Activated B cell treated with CpG ODN at 0.5 μM for 24 hours (primary cell): Measurements from ENCODE around the gene UBE2G2. TPM values are rescaled to one million over a fixed set of nuclear protein-coding genes. Genes with fewer than 3 reads are reported as not detected.
A peak's percentile ranks its signal among the peaks of the same experiment; 100 is the strongest.

Experiments used
- ATAC-seq: fragments of 200-7000 bp; cut with Tn5 transposase; one replicate; pipeline ENCODE4 v1.10.0; 2021; ENCODE audit warnings: low read depth, mild to moderate bottlenecking, moderate library complexity
- CTCF ChIA-PET: fragments of 350-600 bp; sonication (Branson Sonifier 250); formaldehyde crosslinking; loops from one replicate; lab custom pipeline; 2021; ENCODE audit warnings: antibody characterized with exemption; lab: Charles Lee
- POLR2A ChIA-PET: fragments of 350-600 bp; sonication (Branson Sonifier 250); formaldehyde crosslinking; loops from one replicate; lab custom pipeline; 2021; ENCODE audit warnings: antibody characterized with exemption; lab: Charles Lee
- DNase-seq: peaks from one replicate; pipeline ENCODE4 v3.0.0; 2022
- H3K27ac Mint-ChIP-seq: one replicate; pipeline ENCODE4 v1.8.0; 2020; ENCODE audit warnings: mixed read lengths
- H3K27me3 Mint-ChIP-seq: one replicate; pipeline ENCODE4 v1.8.0; 2021; ENCODE audit warnings: mixed read lengths
- H3K36me3 Mint-ChIP-seq: one replicate; pipeline ENCODE4 v1.8.0; 2021; ENCODE audit warnings: low read depth, mixed read lengths
- H3K4me1 Mint-ChIP-seq: one replicate; pipeline ENCODE4 v1.8.0; 2021; ENCODE audit warnings: mixed read lengths
- H3K4me3 Mint-ChIP-seq: one replicate; pipeline ENCODE4 v1.8.0; 2020; ENCODE audit warnings: mild to moderate bottlenecking, mixed read lengths
- H3K9me3 Mint-ChIP-seq: one replicate; pipeline ENCODE4 v1.8.0; 2020; ENCODE audit warnings: mixed read lengths
- CTCF ChIP-seq: fragments of 200-600 bp; IDR thresholded peaks from one replicate; pipeline ENCODE4 v1.8.0; 2022; ENCODE audit warnings: antibody characterized with exemption, mild to moderate bottlenecking
- intact Hi-C: fragments of 100-400 bp; cut with micrococcal nuclease; formaldehyde crosslinking; loops from one replicate; pipeline ENCODE4 v1.15.1; 2024
- total RNA-seq: library from RNA; stranded (reverse); gene quantifications from 2 replicates; pipeline ENCODE4 v1.2.3, GENCODE V29; 2022

The UBE2G2 gene
- total RNA-seq, 1 donor from 2014 or later = 108 TPM

GRCh38 chr21:44797775-44798174, 3.8 kb downstream of the UBE2G2 start:
- ChIA-PET CTCF (no interaction called here), POLR2A (interaction anchor here (0.6 kb wide), 1 partner anchor 152 kb away, joined by 3 read pairs; no protein-coding TSS in a partner anchor)
- intact Hi-C loops = loop anchor here (10.0 kb wide), 1 partner anchor 773 kb away; no protein-coding TSS in a partner anchor
- no peak overlapping the region for H3K4me3 Mint-ChIP-seq
- TF ChIP-seq CTCF = no peak
- H3K4me1 Mint-ChIP-seq = peaks cover 50% of the 10 kb centered on the region
- H3K27ac Mint-ChIP-seq = no peak overlapping the region
- no peaks in the 10 kb centered on the region for H3K27me3 Mint-ChIP-seq
- no peak for ATAC-seq
- DNase-seq = no peak
- no peaks in the 10 kb centered on the region for H3K9me3 Mint-ChIP-seq
- H3K36me3 Mint-ChIP-seq = peaks cover 54% of the 10 kb centered on the region

- ATAC-seq (no peak), DNase-seq (no peak)
- Mint-ChIP-seq H3K4me3 (no peak overlapping the region), H3K36me3 (peaks cover 59% of the 10 kb centered on the region), H3K27ac (no peak overlapping the region), H3K4me1 (peaks cover 55% of the 10 kb centered on the region), H3K9me3 (no peaks in the 10 kb centered on the region), H3K27me3 (no peaks in the 10 kb centered on the region)
- CTCF ChIA-PET = interaction anchor here (1.1 kb wide), 1 partner anchor 342 kb away, joined by 3 read pairs; no protein-coding TSS in a partner anchor
- intact Hi-C loops = loop anchor here (10.0 kb wide), 1 partner anchor 771 kb away; no protein-coding TSS in a partner anchor
- POLR2A ChIA-PET = no interaction called here
- no peak for TF ChIP-seq CTCF
Measured at GRCh38 chr21:44795342-44795741, 6.3 kb downstream of the UBE2G2 start.

GRCh38 chr21:44793592-44794374, 7.8 kb downstream of the UBE2G2 start:
- intact Hi-C loops = loop anchor here (1.0 to 10.0 kb wide), 4 partner anchors 38 to 769 kb away; partner anchors contain the start of gene CFAP410
- TF ChIP-seq CTCF = peak; percentile 14
- H3K4me3 Mint-ChIP-seq = no peak overlapping the region
- POLR2A ChIA-PET = interaction anchor here (0.7 to 1.0 kb wide), 3 partner anchors 80 to 455 kb away, joined by 3 to 4 read pairs (median 3); partner anchors contain the start of gene CFAP410
- CTCF ChIA-PET = interaction anchor here (0.6 to 2.5 kb wide), 23 partner anchors 8 to 858 kb away, joined by 3 to 32 read pairs (median 4); partner anchors contain the start of genes PTTG1IP and UBE2G2
- H3K27ac Mint-ChIP-seq = no peak overlapping the region
- H3K9me3 Mint-ChIP-seq = no peaks in the 10 kb centered on the region
- H3K27me3 Mint-ChIP-seq = no peaks in the 10 kb centered on the region
- no peak for DNase-seq
- no peak for ATAC-seq
- H3K4me1 Mint-ChIP-seq = peaks cover 54% of the 10 kb centered on the region
- H3K36me3 Mint-ChIP-seq = peaks cover 52% of the 10 kb centered on the region

- peaks cover 45% of the 10 kb centered on the region for H3K36me3 Mint-ChIP-seq
- ATAC-seq (peak; percentile 84), DNase-seq (no peak)
- peak; percentile 68 for TF ChIP-seq CTCF
- H3K4me1 Mint-ChIP-seq = peaks cover 49% of the 10 kb centered on the region
- ChIA-PET CTCF (interaction anchor here (0.7 to 2.5 kb wide), 21 partner anchors 9 to 351 kb away, joined by 3 to 32 read pairs (median 4); partner anchors contain the start of genes PTTG1IP and UBE2G2), POLR2A (interaction anchor here (0.8 to 1.0 kb wide), 2 partner anchors 81 to 454 kb away, joined by 3 to 4 read pairs; partner anchors contain the start of gene CFAP410)
- no peaks in the 10 kb centered on the region for H3K27me3 Mint-ChIP-seq
- no peak overlapping the region for H3K4me3 Mint-ChIP-seq
- no peak overlapping the region for H3K27ac Mint-ChIP-seq
- H3K9me3 Mint-ChIP-seq = no peaks in the 10 kb centered on the region
- intact Hi-C loops = loop anchor here (1.0 to 10.0 kb wide), 4 partner anchors 38 to 768 kb away; partner anchors contain the start of gene CFAP410
Measured at GRCh38 chr21:44792702-44793591, 8.7 kb downstream of the UBE2G2 start.
